ENCODE results near the gene RUSF1. TPM values are rescaled to one million over a fixed set of nuclear protein-coding genes. Genes with fewer than 3 reads are reported as not detected.
"Not testable (repeated sequence)": the region's sequence is repeated elsewhere in the genome, so short reads cannot be mapped to it uniquely, and the experiment has no call there.

RUSF1 gene
- total and polyA plus RNA-seq, 4 donors, result 45.0 to 102 (median 65.0) TPM

DNA sequence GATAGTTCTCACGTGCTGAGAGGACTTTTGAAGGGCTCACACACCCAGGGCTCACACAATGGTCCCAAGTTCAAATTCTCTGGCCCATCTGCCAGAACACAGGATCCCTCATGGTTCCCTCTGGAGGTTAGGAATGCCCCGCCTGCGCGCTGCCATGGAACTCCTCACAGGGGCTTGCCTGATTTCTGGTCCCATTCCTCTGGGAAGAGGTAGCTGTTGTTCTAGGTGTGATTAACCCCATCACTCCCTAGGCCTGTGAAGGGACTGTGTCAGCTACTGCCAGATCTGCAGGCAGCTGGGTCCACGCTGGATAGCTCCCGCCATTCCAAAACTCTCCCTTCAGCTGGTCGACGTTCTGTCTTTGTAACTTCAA is 51.2 kb downstream of the RUSF1 start:
- 69% methylated on average over 5 of the region's 8 CpGs for WGBS (ENCODE audit: insufficient coverage)
- Histone ChIP-seq H3K4me1 (ENCODE audit: control insufficient read depth, insufficient read depth, low read length) (peaks cover 39% of the 10 kb centered on the region), H3K4me3 (ENCODE audit: low read depth, low read length) (no peak overlapping the region), H3K36me3 (ENCODE audit: control insufficient read depth, insufficient read depth, low read length) (peaks cover 29% of the 10 kb centered on the region), H3K27me3 (ENCODE audit: control insufficient read depth, insufficient read depth, low read length) (no peaks in the 10 kb centered on the region), H3K27ac (ENCODE audit: low read depth, low read length) (no peak overlapping the region), H3K9me3 (ENCODE audit: control insufficient read depth, insufficient read depth, low read length) (no peaks in the 10 kb centered on the region)
- no peak for DNase-seq (ENCODE audit: low read depth in 4 of 6, low spot score in 6 of 6)

DNA sequence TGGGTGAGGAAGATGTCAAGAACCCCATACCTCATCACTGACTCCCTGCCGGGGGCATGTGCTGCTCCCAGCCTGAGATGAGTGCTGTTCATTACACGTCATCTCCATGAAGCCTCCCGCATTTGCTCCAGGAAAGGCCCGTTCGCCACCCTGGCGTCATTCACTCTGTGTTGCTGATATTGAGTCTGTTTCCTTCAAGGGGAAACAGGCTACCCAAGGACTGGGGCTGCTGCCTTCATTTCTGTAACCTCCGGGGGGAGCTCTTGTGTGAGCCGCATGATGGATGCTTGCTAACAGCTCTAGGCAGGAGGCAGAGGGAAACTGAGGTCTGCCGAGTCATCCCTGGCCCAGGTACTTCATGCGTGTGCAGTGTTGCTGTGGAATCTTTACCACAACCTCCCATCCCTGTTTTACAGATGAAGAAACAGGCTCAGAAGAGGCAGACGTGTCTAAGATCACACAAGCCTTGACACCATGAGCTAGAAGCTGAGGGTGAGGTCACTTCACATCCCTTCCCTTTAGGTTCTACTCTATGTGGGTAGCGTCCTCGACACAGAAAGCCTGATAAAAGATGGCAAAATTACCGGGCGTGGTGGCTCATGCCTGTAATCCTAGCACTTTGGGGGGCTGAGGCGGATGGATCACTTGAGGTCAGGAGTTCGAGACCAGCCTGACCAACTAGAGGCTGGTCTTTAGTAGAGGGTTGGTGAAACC is 52.4 kb downstream of the RUSF1 start:
- H3K36me3 ChIP-seq (ENCODE audit: control insufficient read depth, insufficient read depth, low read length), result peaks cover 27% of the 10 kb centered on the region
- no peak overlapping the region for H3K27ac ChIP-seq (ENCODE audit: low read depth, low read length)
- H3K4me3 ChIP-seq (ENCODE audit: low read depth, low read length), result no peak overlapping the region
- no peaks in the 10 kb centered on the region for H3K27me3 ChIP-seq (ENCODE audit: control insufficient read depth, insufficient read depth, low read length)
- H3K9me3 ChIP-seq (ENCODE audit: control insufficient read depth, insufficient read depth, low read length), result no peaks in the 10 kb centered on the region
- peaks cover 43% of the 10 kb centered on the region for H3K4me1 ChIP-seq (ENCODE audit: control insufficient read depth, insufficient read depth, low read length)
- WGBS (ENCODE audit: insufficient coverage), result 77% methylated on average over 12 of the region's 17 CpGs
- no peak for DNase-seq (ENCODE audit: low read depth in 4 of 6, low spot score in 6 of 6)

DNA sequence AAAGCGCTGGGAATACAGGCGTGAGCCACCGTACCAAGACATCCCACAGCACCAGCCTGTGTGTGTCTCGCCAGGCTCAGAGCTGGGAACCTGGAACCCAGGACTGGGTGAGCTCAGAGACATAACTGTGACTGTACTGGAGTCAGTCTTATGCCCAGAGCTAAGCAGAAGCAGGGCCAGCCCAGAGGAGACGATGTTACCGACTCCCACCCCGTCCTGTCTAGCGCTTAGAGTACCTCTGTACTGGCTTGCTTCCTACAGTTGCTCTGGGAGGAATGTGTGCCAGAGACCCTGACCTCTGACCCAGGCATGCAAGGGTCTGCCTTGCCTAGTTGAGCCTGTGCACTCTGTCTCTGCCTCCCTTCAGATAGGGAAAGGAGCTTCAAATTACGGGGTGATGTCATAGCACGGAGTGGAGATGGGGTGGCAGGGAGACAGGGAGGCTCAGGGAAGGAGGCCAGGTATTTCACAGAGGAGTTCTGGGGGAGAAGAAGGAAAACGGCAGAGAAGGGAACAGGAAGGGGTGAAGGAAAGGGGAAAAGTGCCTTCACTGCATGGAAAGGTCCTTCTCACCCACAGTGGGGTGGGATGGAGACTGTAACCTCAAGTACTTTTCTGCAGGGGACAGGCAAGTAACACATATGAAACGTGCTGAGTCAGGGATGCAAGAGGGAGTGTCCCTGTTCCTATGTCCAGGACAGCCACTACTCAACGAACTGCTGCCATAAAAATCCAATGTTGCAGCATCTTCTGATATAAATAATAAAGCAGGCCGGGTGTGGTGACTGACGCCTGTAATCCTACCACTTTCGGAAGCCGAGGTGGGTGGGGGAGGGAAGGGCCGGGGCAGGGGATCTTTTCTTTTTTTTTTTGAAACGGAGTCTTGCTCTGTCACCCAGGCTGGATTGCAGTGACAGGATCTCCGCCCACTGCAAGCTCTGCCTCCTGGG is 54.7 kb downstream of the RUSF1 start:
- WGBS (ENCODE audit: insufficient coverage), result 57% methylated on average over 13 of the region's 20 CpGs
- H3K27me3 ChIP-seq (ENCODE audit: control insufficient read depth, insufficient read depth, low read length), result no peaks in the 10 kb centered on the region
- no peak overlapping the region for H3K4me3 ChIP-seq (ENCODE audit: low read depth, low read length)
- no peaks in the 10 kb centered on the region for H3K9me3 ChIP-seq (ENCODE audit: control insufficient read depth, insufficient read depth, low read length)
- peaks cover 36% of the 10 kb centered on the region for H3K4me1 ChIP-seq (ENCODE audit: control insufficient read depth, insufficient read depth, low read length)
- H3K36me3 ChIP-seq (ENCODE audit: control insufficient read depth, insufficient read depth, low read length), result peaks cover 27% of the 10 kb centered on the region
- DNase-seq (ENCODE audit: low read depth in 4 of 6, low spot score in 6 of 6), result no peak
- H3K27ac ChIP-seq (ENCODE audit: low read depth, low read length), result no peak overlapping the region

- Histone ChIP-seq H3K4me3 (ENCODE audit: low read depth, low read length) (no peak overlapping the region), H3K27ac (ENCODE audit: low read depth, low read length) (no peak overlapping the region), H3K9me3 (ENCODE audit: control insufficient read depth, insufficient read depth, low read length) (no peaks in the 10 kb centered on the region), H3K36me3 (ENCODE audit: control insufficient read depth, insufficient read depth, low read length) (peaks cover 23% of the 10 kb centered on the region), H3K4me1 (ENCODE audit: control insufficient read depth, insufficient read depth, low read length) (peaks cover 28% of the 10 kb centered on the region), H3K27me3 (ENCODE audit: control insufficient read depth, insufficient read depth, low read length) (no peaks in the 10 kb centered on the region)
- WGBS (ENCODE audit: insufficient coverage), result no CpG with 5 or more reads among the region's 3 CpGs
- DNase-seq (ENCODE audit: low read depth in 4 of 6, low spot score in 6 of 6), result peak in 1 of 6 donors; percentile 55
These were observed 55.5 kb downstream of the RUSF1 start for GRCh38 chr16:31452631-31453106.

- WGBS (ENCODE audit: insufficient coverage), result 3% methylated on average over 3 of the region's 11 CpGs
These were observed 56.4 kb downstream of the RUSF1 start for GRCh38 chr16:31451681-31452351.

DNA sequence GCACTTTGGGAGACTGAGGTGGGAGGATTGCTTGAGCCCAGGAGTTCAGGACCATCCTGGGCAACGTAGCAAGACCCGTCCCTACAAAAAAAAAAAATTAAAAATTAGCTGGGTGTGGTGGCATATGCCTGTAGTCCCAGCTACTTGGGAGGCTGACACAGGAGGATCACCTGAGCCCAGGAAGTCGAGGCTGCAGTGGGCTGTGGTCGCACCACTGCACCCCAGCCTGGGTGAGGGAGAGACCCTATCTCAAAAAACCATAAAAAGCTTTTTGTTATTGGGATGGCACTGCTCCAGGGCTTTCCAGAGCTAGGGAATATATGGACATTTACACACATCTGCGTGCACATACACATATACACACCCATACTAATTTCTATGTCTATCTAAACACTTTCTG is 57.0 kb downstream of the RUSF1 start:
- Histone ChIP-seq H3K4me1 (ENCODE audit: control insufficient read depth, insufficient read depth, low read length) (peaks cover 13% of the 10 kb centered on the region), H3K9me3 (ENCODE audit: control insufficient read depth, insufficient read depth, low read length) (no peaks in the 10 kb centered on the region), H3K4me3 (ENCODE audit: low read depth, low read length) (no peak overlapping the region), H3K36me3 (ENCODE audit: control insufficient read depth, insufficient read depth, low read length) (peaks cover 12% of the 10 kb centered on the region), H3K27me3 (ENCODE audit: control insufficient read depth, insufficient read depth, low read length) (no peaks in the 10 kb centered on the region), H3K27ac (ENCODE audit: low read depth, low read length) (no peak overlapping the region)
- 100% methylated on average over 1 of the region's 5 CpGs for WGBS (ENCODE audit: insufficient coverage)
- no peak for DNase-seq (ENCODE audit: low read depth in 4 of 6, low spot score in 6 of 6)

More at GRCh38 chr16:31451681-31452351, 56.4 kb downstream of the RUSF1 start:
- DNase-seq (ENCODE audit: low read depth in 4 of 6, low spot score in 6 of 6), result peak in 2 of 6 donors; percentile 72 to 77
- H3K9me3 ChIP-seq (ENCODE audit: control insufficient read depth, insufficient read depth, low read length), result no peaks in the 10 kb centered on the region
- no peak overlapping the region for H3K27ac ChIP-seq (ENCODE audit: low read depth, low read length)
- H3K27me3 ChIP-seq (ENCODE audit: control insufficient read depth, insufficient read depth, low read length), result no peaks in the 10 kb centered on the region
- no peak overlapping the region for H3K4me3 ChIP-seq (ENCODE audit: low read depth, low read length)
- peaks cover 19% of the 10 kb centered on the region for H3K4me1 ChIP-seq (ENCODE audit: control insufficient read depth, insufficient read depth, low read length)
- H3K36me3 ChIP-seq (ENCODE audit: control insufficient read depth, insufficient read depth, low read length), result peaks cover 18% of the 10 kb centered on the region

DNA sequence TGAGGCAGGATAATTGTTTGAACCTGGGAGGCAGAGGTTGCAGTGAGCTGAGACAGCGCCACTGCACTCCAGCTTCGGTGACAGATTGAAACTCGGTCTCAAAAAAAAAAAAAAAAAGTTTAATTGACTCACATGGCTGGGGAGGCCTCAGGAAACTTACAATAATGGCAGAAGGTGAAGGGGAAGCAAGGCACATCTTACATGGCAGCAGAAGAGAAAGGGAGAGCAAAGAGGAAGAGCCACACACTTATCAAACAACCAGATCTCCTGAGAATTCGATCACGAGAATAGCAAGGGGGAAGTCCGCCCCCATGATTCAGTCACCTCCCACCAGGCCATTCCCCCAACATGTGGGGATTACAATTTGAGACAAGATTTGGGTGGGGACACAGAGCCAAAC is 62.3 kb downstream of the RUSF1 start:
- not testable (repeated sequence) for H3K9me3 ChIP-seq (ENCODE audit: control insufficient read depth, insufficient read depth, low read length); H3K27me3 ChIP-seq (ENCODE audit: control insufficient read depth, insufficient read depth, low read length); H3K4me3 ChIP-seq (ENCODE audit: low read depth, low read length); DNase-seq (ENCODE audit: low read depth in 4 of 6, low spot score in 6 of 6); H3K27ac ChIP-seq (ENCODE audit: low read depth, low read length); H3K36me3 ChIP-seq (ENCODE audit: control insufficient read depth, insufficient read depth, low read length)
- peaks cover 18% of the 10 kb centered on the region for H3K4me1 ChIP-seq (ENCODE audit: control insufficient read depth, insufficient read depth, low read length)
- 90% methylated on average over 6 of the region's 6 CpGs for WGBS (ENCODE audit: insufficient coverage)

DNA sequence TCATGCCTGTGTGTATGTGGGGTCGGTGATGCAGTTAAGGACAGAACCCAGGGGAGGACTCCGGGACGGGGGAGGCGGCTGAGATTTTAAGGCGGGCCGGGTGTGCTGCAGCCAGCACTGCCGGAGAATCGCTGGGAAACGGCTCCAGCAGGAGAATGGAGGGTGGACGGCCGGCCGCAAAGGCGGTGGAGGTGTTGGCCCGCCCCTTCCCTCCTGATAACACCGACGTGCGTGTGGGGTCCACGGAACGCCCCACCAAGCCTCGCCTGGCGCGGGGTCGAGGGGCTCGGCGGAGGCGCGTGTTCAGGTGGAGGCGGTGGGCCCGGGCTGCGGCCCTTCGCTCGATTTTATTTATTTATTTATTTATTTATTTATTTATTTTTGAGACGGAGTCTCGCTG is 66.2 kb downstream of the RUSF1 start:
- WGBS (ENCODE audit: insufficient coverage), result 66% methylated on average over 12 of the region's 34 CpGs
- H3K9me3 ChIP-seq (ENCODE audit: control insufficient read depth, insufficient read depth, low read length), result no peaks in the 10 kb centered on the region
- DNase-seq (ENCODE audit: low read depth in 4 of 6, low spot score in 6 of 6), result no peak
- H3K27me3 ChIP-seq (ENCODE audit: control insufficient read depth, insufficient read depth, low read length), result no peaks in the 10 kb centered on the region
- peaks cover 19% of the 10 kb centered on the region for H3K4me1 ChIP-seq (ENCODE audit: control insufficient read depth, insufficient read depth, low read length)
- H3K4me3 ChIP-seq (ENCODE audit: low read depth, low read length), result peak overlapping the region; percentile 68
- no peak overlapping the region for H3K27ac ChIP-seq (ENCODE audit: low read depth, low read length)
- H3K36me3 ChIP-seq (ENCODE audit: control insufficient read depth, insufficient read depth, low read length), result no peaks in the 10 kb centered on the region

GRCh38 chr16:31440516-31441184 is 67.5 kb downstream of the RUSF1 start:
- Histone ChIP-seq H3K4me3 (ENCODE audit: low read depth, low read length) (no peak overlapping the region), H3K36me3 (ENCODE audit: control insufficient read depth, insufficient read depth, low read length) (peaks cover 13% of the 10 kb centered on the region), H3K27me3 (ENCODE audit: control insufficient read depth, insufficient read depth, low read length) (no peaks in the 10 kb centered on the region), H3K27ac (ENCODE audit: low read depth, low read length) (no peak overlapping the region), H3K4me1 (ENCODE audit: control insufficient read depth, insufficient read depth, low read length) (peaks cover 19% of the 10 kb centered on the region), H3K9me3 (ENCODE audit: control insufficient read depth, insufficient read depth, low read length) (no peaks in the 10 kb centered on the region)
- DNase-seq (ENCODE audit: low read depth in 4 of 6, low spot score in 6 of 6), result peak in 2 of 6 donors; percentile 47 to 69
- 50% methylated on average over 4 of the region's 4 CpGs for WGBS (ENCODE audit: insufficient coverage)
